Stromal cell of bone marrow (primary cell): ENCODE measurements around the gene SMYD3.
"Not testable (repeated sequence)": the region's sequence is repeated elsewhere in the genome, so short reads cannot be mapped to it uniquely, and the experiment has no call there.

Experiments used
- DNase-seq: peaks from one replicate; pipeline ENCODE4 v3.0.0-alpha.2; 2012; ENCODE audit warnings: low read depth

SMYD3 gene

GRCh38 chr1:246108278-246108925, 398.7 kb downstream of the SMYD3 start:
- DNase-seq: no peak

- no peak for DNase-seq
These were observed 399.4 kb downstream of the SMYD3 start for GRCh38 chr1:246107516-246108277.

GRCh38 chr1:246106342-246106763, 400.7 kb downstream of the SMYD3 start:
- DNase-seq: no peak

GRCh38 chr1:246104927-246105326, 402.2 kb downstream of the SMYD3 start:
- no peak for DNase-seq

- DNase-seq: no peak
These were observed 407.5 kb downstream of the SMYD3 start for GRCh38 chr1:246099570-246099969.

- no peak for DNase-seq
These were observed 410.7 kb downstream of the SMYD3 start for GRCh38 chr1:246096356-246096755.

- no peak for DNase-seq
These were observed 411.6 kb downstream of the SMYD3 start for GRCh38 chr1:246095443-246095842.

- DNase-seq: no peak
These were observed 413.8 kb downstream of the SMYD3 start for GRCh38 chr1:246093230-246093629.

- DNase-seq: no peak
These were observed 414.9 kb downstream of the SMYD3 start for GRCh38 chr1:246092136-246092535.

GRCh38 chr1:246091477-246091876, 415.6 kb downstream of the SMYD3 start:
- peak; percentile 6 for DNase-seq

GRCh38 chr1:246086191-246086590, 420.9 kb downstream of the SMYD3 start:
- no peak for DNase-seq

- no peak for DNase-seq
These were observed 423.7 kb downstream of the SMYD3 start for GRCh38 chr1:246083416-246083815.

- DNase-seq: no peak
These were observed 425.0 kb downstream of the SMYD3 start for GRCh38 chr1:246081856-246082668.

GRCh38 chr1:246081138-246081702, 425.9 kb downstream of the SMYD3 start:
- no peak for DNase-seq

- no peak for DNase-seq
These were observed 427.0 kb downstream of the SMYD3 start for GRCh38 chr1:246080031-246080430.

GRCh38 chr1:246078888-246079252, 428.2 kb downstream of the SMYD3 start:
- DNase-seq: no peak

- no peak for DNase-seq
These were observed 428.8 kb downstream of the SMYD3 start for GRCh38 chr1:246078126-246078887.

- no peak for DNase-seq
These were observed 429.6 kb downstream of the SMYD3 start for GRCh38 chr1:246077476-246077875.

GRCh38 chr1:246074421-246074820, 432.7 kb downstream of the SMYD3 start:
- no peak for DNase-seq

GRCh38 chr1:246072456-246072955, 434.6 kb downstream of the SMYD3 start:
- DNase-seq: no peak

- DNase-seq: not testable (repeated sequence)
These were observed 435.1 kb downstream of the SMYD3 start for GRCh38 chr1:246071981-246072380.

- DNase-seq: not testable (repeated sequence)
These were observed 435.5 kb downstream of the SMYD3 start for GRCh38 chr1:246071561-246071960.
